ENCODE results near the gene SLC6A7. TPM values are rescaled to one million over a fixed set of nuclear protein-coding genes. Genes with fewer than 3 reads are reported as not detected.

The SLC6A7 gene
- total RNA-seq, 1 donor from 2014 or later, result not detected

DNA sequence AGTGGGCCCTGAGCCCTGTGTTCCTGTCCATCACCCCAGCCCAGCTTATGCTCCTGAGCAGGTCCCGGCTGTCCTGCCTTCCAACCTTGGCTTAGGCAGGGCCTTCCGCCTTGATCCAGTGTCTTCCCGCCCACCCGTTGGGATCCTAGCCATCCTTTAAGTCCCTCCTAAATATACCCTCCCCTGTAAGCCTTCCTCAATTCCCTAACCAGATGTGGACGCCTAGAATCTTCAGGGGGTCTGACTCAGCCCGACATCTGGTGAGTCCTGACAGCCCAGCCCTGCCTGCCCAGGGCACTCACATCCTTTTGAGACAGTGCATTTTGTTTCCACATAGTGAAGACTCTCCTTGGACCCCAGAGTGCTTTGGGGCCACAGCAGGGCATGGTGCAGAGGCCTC, 23.7 kb downstream of the SLC6A7 start:
- Mint-ChIP-seq H3K4me3 (ENCODE audit: unreplicated experiment) (no peak overlapping the region), H3K9me3 (ENCODE audit: unreplicated experiment) (no peaks in the 10 kb centered on the region), H3K36me3 (ENCODE audit: low read depth, unreplicated experiment) (no peaks in the 10 kb centered on the region), H3K27ac (ENCODE audit: unreplicated experiment) (no peak overlapping the region), H3K27me3 (ENCODE audit: unreplicated experiment) (peaks cover 10% of the 10 kb centered on the region), H3K4me1 (ENCODE audit: unreplicated experiment) (peaks cover 19% of the 10 kb centered on the region)
- DNase-seq (ENCODE audit: low spot score), result no peak
- TF ChIP-seq, protein P1, sequence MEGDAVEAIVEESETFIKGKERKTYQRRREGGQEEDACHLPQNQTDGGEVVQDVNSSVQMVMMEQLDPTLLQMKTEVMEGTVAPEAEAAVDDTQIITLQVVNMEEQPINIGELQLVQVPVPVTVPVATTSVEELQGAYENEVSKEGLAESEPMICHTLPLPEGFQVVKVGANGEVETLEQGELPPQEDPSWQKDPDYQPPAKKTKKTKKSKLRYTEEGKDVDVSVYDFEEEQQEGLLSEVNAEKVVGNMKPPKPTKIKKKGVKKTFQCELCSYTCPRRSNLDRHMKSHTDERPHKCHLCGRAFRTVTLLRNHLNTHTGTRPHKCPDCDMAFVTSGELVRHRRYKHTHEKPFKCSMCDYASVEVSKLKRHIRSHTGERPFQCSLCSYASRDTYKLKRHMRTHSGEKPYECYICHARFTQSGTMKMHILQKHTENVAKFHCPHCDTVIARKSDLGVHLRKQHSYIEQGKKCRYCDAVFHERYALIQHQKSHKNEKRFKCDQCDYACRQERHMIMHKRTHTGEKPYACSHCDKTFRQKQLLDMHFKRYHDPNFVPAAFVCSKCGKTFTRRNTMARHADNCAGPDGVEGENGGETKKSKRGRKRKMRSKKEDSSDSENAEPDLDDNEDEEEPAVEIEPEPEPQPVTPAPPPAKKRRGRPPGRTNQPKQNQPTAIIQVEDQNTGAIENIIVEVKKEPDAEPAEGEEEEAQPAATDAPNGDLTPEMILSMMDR (IDR thresholded peaks at IDR 0.05; ENCODE audit: unreplicated experiment), result no peak

DNA sequence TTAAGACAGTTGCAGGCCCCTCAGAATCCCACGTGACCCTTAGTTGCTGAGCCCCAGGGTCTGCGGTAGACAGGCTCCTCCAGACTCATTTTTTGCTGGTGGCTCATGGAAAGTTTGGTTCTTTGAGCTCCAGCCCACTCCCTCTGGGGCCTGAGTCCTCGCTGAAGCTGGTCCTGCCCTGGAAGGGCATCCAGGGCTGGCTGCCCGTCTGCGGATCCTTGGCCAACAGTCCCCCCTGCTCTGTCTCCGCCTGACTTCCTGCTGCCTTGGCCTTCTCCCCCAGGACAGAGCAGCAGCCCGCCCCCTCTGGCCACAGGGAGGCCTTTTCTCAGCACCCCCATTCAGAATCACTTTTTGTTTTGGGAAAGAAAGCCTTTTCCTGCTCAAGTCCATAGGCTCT, 24.4 kb downstream of the SLC6A7 start:
- Mint-ChIP-seq H3K4me1 (ENCODE audit: unreplicated experiment) (peaks cover 19% of the 10 kb centered on the region), H3K9me3 (ENCODE audit: unreplicated experiment) (no peaks in the 10 kb centered on the region), H3K27me3 (ENCODE audit: unreplicated experiment) (peaks cover 10% of the 10 kb centered on the region), H3K27ac (ENCODE audit: unreplicated experiment) (no peak overlapping the region), H3K4me3 (ENCODE audit: unreplicated experiment) (no peak overlapping the region), H3K36me3 (ENCODE audit: low read depth, unreplicated experiment) (no peaks in the 10 kb centered on the region)
- TF ChIP-seq, protein P1 (IDR thresholded peaks at IDR 0.05; ENCODE audit: unreplicated experiment), result no peak
- no peak for DNase-seq (ENCODE audit: low spot score)

DNA sequence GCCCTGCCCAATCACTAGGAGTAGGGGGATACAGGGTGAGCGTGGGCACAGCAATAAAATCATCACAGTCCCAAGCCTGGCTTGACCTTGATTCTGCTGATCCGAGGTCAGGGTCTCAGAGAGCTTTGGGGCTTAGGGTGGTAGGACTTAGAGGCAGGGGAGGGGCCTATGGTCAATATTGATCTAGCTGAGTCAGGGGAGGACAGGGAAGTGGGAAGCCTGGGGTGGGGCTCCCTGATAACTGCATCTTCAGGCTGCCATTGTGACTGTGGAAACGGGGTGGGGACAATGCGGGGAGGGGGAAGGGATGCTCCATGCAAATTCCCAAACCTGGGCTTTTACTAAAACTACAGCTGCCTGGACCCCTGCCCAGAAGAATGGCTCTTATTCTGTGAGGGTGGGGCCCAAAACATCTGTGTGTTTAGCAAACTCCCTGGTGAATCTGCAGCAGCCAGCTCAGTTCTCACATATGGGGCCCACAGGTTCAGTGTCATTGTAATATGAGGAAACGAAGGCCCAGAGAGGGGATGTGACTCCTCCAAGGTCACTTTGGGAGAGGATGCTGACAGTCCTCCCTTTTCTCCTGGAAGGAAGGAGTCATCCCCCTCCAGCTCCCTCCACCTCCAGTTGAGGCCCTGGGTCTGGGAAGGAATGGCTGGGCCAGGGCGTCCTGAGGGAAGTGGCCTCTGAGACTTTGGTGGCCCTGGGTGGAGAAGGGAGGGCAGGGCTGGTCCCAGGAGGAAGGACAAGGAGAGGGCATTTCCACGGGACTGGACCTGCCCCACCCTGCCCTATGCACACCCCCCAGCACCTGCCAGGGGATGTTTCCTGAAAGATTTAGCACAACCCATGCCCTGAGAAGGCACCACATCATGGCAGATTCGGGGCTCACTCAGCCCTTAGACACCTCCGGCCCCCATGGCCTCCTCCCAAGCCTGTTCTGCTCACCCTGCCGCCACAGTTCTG, 26.4 kb downstream of the SLC6A7 start:
- TF ChIP-seq, protein P1 (IDR thresholded peaks at IDR 0.05; ENCODE audit: unreplicated experiment), result no peak
- no peak overlapping the region for H3K4me3 Mint-ChIP-seq (ENCODE audit: unreplicated experiment)
- peaks cover 10% of the 10 kb centered on the region for H3K27me3 Mint-ChIP-seq (ENCODE audit: unreplicated experiment)
- no peaks in the 10 kb centered on the region for H3K36me3 Mint-ChIP-seq (ENCODE audit: low read depth, unreplicated experiment)
- no peak overlapping the region for H3K27ac Mint-ChIP-seq (ENCODE audit: unreplicated experiment)
- no peaks in the 10 kb centered on the region for H3K9me3 Mint-ChIP-seq (ENCODE audit: unreplicated experiment)
- no peak for DNase-seq (ENCODE audit: low spot score)
- peaks cover 13% of the 10 kb centered on the region for H3K4me1 Mint-ChIP-seq (ENCODE audit: unreplicated experiment)

DNA sequence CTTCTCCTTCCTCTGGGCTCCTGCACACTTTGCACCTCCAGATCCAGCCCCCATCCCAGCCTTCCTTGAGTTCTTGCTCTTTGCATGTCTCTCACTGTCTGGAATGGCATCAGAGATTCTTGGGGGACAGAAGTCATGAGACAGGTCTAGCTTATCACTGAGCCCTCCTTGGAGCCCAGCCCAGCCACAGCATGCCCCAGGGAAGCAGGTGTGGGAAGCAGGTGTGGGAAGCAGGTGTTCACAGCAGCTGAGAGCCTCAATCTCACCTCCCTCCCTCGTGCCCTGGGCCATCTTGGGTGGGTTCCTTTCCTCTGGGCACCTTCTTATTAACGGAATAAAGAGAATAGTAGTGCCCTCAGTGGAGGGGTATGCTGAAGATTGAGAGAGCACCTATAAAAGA, 27.2 kb downstream of the SLC6A7 start:
- no peak for DNase-seq (ENCODE audit: low spot score)
- H3K4me1 Mint-ChIP-seq (ENCODE audit: unreplicated experiment), result peaks cover 9% of the 10 kb centered on the region
- TF ChIP-seq, protein P1 (IDR thresholded peaks at IDR 0.05; ENCODE audit: unreplicated experiment), result no peak
- no peak overlapping the region for H3K27ac Mint-ChIP-seq (ENCODE audit: unreplicated experiment)
- H3K4me3 Mint-ChIP-seq (ENCODE audit: unreplicated experiment), result no peak overlapping the region
- H3K27me3 Mint-ChIP-seq (ENCODE audit: unreplicated experiment), result peaks cover 9% of the 10 kb centered on the region
- no peaks in the 10 kb centered on the region for H3K36me3 Mint-ChIP-seq (ENCODE audit: low read depth, unreplicated experiment)
- no peaks in the 10 kb centered on the region for H3K9me3 Mint-ChIP-seq (ENCODE audit: unreplicated experiment)

Data from endothelial cell (in vitro differentiated cells).